Measurements from ENCODE around the gene TPST1.

The TPST1 gene

GRCh38 chr7:66239467-66239856 lies 34.3 kb downstream of the TPST1 start:
- DNase-seq, result no peak

- no peak for DNase-seq
These were observed 39.9 kb downstream of the TPST1 start for GRCh38 chr7:66245008-66245407.

GRCh38 chr7:66246554-66247171 lies 41.5 kb downstream of the TPST1 start:
- DNase-seq, result no peak

GRCh38 chr7:66247380-66248078 lies 42.4 kb downstream of the TPST1 start:
- no peak for DNase-seq

GRCh38 chr7:66250711-66251110 lies 45.6 kb downstream of the TPST1 start:
- DNase-seq, result no peak

GRCh38 chr7:66255534-66256100 lies 50.5 kb downstream of the TPST1 start:
- DNase-seq, result no peak

DNA sequence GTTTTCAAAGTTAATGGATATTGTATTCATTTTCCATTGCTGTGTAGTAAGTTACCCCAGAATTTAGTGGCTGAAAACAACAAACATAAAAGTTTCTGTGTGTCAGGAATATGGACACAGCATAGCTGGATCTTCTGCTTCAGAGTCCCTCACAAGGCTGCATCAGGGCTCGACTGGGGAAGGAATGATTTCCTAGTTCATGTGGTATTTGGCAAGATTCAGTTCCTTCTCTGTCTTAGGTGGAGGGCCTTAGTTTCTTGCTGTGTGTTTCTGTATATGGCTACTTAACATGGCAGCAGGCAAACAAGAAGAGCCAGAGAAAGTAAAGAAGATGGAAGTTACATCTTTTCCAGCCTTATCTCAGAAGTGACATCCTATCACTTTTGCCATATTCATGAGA lies 51.1 kb downstream of the TPST1 start:
- DNase-seq, result no peak

GRCh38 chr7:66257481-66257880 lies 52.3 kb downstream of the TPST1 start:
- no peak for DNase-seq

- DNase-seq, result no peak
These were observed 53.3 kb downstream of the TPST1 start for GRCh38 chr7:66258409-66258808.

DNA sequence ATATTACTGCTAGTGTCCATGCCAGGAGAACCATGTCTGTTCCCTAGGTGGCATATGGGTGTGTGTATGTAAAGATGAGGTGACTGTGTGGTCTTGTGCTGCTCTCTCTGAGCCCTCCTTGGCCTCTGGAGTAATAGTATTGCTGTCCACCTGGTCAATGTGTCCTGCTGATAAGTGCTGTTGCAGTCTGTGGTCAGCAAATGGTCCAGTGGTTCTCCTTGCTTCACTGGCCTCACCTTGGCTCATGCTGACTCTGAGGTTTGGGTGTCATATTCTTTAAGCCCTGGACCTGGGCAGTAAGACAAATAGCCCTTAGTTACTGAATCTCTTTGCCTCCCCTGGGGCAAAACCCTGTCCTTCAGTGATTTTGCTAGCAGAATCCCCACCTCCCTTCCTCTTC lies 56.8 kb downstream of the TPST1 start:
- no peak for DNase-seq

- no peak for DNase-seq
These were observed 58.8 kb downstream of the TPST1 start for GRCh38 chr7:66263936-66264335.

- no peak for DNase-seq
These were observed 60.4 kb downstream of the TPST1 start for GRCh38 chr7:66265566-66265965.

DNA sequence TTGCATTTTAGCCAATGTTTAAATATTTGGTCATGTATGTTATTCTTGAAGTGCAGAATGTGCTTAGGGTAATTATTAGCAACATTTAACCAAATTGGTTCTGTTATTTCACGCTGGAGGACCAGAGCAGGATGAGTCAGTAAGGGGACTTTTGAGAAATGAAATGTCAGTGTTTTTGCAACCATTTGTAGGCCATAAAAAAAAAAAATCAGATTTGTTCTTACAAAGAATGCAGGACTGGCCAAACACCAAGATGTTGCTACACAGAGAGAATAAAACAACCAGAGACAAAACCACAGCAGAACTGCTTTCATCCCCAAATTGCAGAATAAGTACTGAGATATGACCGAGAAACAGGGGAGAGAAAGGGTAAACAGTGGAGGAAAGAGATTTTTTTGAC lies 62.1 kb downstream of the TPST1 start:
- DNase-seq, result no peak

GRCh38 chr7:66269978-66270377 lies 64.8 kb downstream of the TPST1 start:
- no peak for DNase-seq

GRCh38 chr7:66272321-66272720 lies 67.2 kb downstream of the TPST1 start:
- DNase-seq, result no peak

- no peak for DNase-seq
These were observed 71.2 kb downstream of the TPST1 start for GRCh38 chr7:66276363-66276762.

GRCh38 chr7:66277492-66277891 lies 72.4 kb downstream of the TPST1 start:
- no peak for DNase-seq

GRCh38 chr7:66279912-66280311 lies 74.8 kb downstream of the TPST1 start:
- DNase-seq, result no peak

DNA sequence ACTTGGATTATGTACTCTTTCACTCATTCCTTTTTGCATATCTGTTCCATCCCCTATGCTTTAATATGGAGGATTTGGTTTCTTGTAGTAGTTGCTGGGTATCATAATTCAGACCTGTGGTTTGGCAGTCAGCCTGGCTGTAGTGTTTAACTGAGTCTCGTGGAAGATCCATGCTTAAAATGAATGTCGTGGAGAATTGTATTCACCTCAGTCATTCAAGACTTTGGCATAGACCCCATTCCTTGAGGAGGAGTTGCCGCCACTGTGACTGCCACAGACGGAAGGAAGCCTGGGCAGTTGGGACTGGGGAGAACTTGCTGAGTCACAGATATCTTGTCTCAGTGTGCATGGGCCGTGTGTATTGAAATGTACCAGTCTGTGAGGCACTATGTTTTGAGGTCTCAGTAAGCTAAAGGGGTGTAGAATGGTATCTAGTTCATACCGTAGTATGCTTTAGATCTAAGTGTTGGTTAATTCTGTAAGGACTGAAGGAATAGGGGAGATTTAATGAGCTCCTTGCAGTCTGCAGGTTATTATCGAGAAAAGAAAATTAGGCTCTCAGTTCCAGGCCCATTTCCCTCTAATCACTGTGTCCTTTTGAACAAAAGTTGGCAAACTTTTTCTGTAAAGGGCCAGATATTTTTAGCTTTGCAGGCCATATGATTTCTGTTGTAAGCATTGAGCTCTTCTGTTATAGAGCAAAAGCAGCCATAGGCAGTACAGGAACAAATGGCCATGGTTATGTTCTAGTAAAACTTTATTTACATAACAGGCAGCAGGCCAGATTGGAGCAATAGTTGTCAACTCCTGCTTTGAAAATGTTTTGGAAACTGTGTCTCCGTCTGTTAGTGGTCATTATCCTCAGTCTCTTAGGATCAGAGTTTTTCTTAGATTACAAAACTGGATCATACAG lies 76.8 kb downstream of the TPST1 start:
- no peak for DNase-seq

DNA sequence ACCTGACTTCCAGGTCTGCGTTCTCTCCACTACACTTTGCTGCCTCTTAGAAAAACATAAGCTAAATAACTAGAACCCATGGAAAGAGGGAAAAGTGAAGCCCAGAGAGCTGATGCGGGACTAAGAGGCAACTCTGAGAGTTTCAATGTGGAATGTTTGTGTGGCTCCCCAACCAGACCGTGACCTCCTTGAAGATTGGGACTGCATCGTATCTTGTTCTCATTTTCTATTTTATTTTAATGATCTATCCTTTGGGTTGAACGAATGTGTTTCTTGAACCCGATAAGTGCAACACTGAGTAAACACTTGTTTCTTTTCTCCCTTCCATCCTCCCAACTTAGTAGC lies 77.4 kb downstream of the TPST1 start:
- no peak for DNase-seq

DNA sequence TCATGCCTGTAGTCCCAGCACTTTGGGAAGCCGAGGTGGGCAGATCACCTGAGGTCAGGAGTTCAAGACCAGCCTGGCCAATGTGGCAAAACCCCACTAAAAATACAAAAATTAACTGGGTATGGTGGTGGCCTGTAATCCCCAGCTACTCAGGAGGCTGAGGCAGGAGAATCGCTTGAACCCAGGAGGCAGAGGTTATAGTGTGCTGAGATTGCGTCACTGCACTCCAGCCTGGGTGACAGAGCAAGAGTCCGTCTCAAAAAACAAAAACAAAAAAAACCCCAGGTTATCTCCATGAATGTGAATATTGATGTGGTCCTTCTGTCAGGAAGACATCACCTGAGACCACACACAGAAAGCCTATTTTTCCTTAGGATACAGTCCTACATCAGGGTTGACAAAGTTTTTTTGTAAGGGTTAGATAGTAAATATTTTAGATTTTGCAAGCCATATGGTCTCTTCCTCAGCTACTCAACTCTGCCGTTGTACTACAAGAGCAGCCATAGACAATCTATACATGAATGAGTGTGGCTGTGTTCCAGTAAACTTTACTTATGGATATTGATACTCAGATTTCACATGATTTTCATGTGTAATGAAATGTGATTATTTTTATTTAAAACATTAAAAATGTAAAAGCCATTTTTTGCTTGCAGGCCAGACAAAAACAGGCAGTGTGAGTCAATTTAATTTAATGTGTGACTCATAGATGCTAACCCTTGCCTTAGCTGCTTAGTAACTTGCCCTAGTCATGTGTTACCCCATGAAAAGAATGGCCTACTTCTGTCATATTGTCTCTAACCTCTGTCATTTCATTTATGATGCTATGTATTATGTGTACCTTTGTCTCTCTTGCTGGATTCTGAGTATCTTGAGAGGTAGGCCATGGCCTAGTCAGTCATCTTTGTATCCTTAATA lies 78.1 kb downstream of the TPST1 start:
- no peak for DNase-seq

- no peak for DNase-seq
These were observed 90.9 kb downstream of the TPST1 start for GRCh38 chr7:66296001-66296521.
